ENCODE measurements around the gene FURIN.
"Not testable (repeated sequence)": the region's sequence is repeated elsewhere in the genome, so short reads cannot be mapped to it uniquely, and the experiment has no call there.

FURIN gene

GRCh38 chr15:90845201-90845949 is 23.0 kb upstream of the FURIN start:
- no peak for DNase-seq

DNA sequence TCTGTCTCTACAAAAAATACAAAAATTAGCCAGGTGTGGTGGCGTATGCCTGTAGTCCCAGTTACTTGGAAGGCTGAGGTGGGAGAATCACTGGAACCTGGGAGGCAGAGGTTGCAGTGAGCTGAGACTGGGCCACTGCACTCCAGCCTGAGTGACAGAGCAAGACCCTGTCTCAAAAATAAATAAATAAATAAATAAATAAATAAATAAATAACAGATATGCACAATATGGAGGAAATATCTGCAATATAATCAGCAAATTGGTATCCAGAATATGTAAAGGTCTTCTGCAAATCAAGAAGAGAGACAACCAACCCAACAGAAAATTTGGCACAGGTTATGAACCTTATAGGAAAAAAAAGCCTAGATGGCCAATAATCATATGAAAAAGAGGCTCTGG is 19.0 kb upstream of the FURIN start:
- DNase-seq, result not testable (repeated sequence)

DNA sequence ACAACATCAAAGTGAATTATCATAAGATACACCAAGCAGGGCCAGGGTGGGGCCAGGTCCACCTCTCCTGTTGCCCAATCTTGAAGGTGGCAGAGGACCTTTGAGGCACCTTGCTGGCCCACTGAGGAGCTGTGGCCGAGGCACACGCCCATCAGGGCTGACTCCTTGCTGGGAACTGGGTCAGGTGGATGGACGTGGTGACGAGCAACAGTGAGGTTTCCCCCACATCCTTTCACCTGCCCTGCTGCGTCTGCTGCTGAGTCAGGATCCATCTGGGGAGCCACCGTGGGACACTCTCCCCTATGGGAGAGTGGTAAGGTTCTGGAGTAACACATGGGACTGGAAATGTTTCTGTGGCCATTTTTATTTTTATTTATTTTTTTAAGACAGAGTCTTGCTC is 17.3 kb upstream of the FURIN start:
- no peak for DNase-seq

- no peak for DNase-seq
These were observed 16.4 kb upstream of the FURIN start for GRCh38 chr15:90851940-90852339.

DNA sequence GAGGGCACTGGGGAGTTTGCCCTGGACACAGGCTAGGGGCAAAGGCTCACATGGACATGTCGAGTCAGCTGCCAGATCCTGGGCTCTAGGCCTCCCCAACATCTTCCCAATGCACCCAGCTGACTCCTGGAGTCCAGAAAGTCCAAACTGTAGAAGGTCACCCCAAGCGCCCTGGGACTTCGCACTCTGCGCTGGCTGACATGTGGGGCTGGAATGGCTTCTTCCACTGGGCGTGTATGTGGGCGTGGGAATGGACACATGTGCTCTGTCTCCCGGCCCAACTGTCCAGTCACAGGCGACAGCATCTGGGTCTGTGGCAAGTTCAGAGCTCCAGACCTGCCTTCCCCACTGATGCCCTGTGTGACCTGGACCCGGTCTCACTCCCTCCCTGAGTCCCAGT is 13.2 kb upstream of the FURIN start:
- DNase-seq, result no peak

DNA sequence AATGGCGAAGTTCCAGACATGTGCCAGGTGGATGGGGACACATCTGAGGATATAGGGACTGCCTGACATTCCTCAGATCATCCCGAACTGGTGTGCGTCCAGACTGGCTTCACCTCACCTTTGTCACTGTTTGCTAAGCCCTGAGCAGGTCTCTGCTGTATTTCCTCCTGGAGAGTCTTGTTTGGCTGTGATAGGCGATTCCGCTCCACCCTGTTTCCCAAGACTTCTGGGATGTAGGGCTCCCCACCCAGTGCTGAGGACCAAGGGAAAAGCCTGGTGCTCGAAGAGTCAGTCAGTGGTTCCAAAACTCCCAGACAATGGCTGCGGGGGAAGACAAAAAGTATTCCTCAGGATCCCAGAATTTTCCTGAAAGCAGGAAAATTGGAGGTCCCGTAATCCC is 11.1 kb upstream of the FURIN start:
- no peak for DNase-seq

DNA sequence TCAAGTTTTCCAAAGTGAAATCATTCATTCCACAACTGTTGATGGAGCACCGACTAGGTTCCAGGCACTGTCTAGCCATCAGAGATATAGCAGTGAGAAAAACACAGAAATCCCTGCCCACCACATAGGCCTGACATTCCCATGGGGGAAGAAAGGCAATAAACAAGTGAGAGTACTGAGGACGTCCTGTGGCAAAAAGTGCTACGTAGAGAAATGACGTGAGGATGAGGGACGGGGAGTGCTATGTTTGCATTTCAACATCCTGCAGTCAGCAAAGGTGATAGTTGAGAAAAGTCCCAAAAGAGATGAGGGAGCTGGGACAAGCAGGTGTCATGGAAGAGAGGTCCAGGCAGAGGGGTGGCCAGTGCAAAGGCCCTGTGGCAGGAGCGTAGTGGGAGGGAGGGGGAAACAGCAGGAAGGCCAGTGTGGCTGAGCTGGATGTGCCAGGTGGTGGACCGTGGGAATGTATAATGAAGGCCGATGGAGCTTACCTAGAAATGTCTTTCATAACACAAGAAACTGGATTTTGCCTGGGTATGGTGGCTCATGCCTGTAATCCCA is 10.4 kb upstream of the FURIN start:
- DNase-seq, result no peak

DNA sequence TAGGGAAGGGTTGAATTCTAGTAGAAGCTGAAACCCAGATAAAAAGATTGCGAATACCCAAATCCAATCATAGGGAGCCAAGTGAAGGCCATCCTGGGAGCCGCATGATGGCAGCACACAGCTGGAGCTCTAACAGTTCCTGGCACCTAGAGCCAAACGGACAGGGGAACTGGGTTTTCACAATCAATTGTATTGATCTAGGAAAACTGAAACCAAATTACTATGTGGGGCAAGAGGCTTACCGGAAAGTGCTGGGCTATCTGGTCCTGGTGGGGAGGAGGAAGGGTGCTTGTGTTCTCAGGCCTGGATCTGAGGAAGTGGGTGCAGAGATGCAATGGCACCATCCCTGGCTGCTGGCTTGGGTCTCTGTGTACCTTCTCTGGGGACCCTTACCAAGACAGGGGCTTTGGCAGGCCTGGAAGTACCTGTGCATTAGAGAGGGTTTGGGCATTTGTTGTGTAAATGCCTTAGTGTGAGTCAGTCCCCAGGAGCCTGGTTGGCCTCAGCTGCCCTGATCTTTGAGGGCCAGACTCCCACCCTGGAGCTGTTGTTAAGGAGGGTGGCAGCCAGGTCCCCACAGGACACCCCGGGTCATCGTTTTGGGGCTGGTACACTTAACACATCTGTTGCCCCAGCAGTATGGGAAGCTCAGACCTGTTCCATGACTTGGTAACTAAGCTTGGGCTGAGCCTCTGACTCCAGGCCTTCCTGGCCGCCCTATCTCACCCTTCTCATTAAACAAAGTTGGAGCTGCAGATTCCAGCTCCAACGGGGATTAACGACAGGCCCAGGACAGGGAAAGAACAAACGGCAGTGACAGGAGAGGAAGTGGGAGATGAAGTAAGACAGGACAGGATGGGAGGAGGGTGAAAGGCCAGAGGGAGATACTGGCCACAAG is 8.9 kb upstream of the FURIN start:
- DNase-seq, result no peak

DNA sequence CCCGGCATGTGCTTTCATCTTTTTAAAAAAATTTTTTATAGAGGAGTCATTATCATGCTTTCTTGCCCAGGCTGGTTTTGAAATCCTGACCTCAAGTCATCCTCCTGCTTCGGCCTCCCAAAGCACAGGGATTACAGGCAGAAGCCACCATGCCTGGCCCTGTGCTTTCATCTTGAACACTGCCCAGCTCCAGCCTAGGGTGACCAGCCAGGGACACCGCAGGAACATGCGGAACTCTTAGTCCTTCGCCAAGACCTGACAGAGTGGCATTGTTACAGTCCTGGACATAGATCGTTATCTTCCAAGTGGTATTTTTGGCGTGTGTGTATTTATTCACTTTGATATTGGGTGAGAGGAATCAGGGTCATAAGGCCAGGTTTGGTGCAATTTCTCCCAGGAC is 7.9 kb upstream of the FURIN start:
- DNase-seq, result no peak

DNA sequence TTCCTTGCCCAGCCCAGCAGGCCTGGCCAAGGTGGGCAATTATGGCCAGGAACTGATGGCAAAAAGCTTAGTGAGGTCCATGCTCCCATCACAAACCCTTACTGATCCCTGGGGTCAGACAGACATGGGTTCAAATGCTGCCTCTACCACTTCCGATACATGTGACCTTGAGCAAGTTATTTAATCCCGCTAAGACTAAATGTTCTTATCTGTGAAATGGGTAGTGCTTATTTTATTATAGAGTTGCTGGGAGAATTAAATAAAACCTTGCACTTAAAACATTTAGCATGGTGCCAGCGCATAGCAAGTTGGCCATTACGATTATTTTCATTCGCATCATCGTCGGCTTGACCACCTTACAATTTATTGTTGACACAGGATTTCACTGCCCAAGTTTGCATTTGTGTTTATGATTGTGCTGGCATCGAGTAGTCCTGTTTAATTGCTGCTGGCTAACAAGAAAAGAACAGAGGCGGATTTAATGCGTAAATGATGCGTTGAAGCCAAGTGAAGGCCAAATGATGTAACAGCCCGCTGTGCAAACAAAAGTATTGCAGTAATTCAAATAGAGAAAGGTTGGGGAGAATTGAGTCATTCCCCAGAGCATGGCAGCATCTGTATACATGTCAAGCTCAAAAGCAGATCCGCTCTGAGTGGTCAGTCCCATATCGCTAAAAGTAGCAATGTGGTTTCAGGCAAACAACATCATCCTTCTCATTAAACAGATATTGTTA is 7.3 kb upstream of the FURIN start:
- DNase-seq, result no peak

DNA sequence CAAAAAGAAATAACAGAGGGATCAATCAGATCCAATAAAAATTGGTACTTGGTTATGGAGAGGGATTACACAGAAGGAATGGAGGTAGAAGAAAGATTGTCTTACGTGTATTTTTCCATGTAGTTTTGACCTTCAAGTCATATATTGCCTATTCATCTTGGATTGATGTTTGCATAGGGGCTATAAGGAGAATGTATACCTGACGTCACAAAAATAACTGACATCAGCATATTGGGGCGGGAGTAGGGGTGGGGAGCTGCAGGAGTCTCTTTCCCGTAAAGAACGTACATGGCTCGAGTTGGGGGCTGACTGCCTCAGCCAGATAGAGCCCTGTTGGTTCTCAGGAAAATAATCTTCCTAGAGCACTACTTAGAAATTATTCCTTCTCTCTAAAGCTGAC is 5.9 kb upstream of the FURIN start:
- no peak for DNase-seq

DNA sequence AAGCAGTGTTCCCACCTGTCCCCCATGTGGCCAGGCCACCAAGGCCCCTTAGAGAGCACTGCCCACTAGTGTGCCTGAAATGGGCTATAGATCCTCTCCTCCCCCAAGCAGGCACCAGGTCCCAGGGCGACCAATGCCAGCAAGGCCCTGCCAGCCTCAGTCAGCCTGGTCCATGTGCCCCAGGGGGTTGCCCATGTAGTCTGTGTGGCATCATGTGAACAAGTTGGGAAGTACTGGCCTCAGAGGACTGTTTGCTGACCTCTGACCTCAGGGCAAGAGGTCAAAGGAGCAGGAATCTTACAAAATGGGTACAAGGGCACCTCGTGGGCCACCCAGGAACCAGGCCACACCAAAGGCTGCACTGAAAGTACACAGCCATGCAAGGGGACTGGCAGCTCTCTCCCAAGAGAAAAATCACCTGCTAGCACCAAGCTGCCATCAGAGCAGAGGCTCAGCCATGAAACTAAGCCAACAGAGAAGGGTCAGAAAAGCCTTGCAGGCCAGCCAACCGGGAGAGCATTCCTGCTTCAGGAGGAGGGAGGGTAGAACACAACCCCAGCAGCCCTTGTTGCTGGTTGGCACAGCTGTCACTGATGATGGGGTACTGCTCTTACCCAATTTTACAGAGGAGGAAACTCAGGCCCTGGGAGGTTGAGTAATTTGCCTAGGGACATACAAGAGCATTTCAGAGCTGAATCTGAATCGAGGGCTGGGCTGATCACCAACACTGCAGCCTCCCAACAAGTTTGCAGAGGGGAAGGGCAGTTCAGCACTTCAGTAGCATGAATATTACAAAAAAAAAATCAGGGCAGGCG is 5.2 kb upstream of the FURIN start:
- no peak for DNase-seq

DNA sequence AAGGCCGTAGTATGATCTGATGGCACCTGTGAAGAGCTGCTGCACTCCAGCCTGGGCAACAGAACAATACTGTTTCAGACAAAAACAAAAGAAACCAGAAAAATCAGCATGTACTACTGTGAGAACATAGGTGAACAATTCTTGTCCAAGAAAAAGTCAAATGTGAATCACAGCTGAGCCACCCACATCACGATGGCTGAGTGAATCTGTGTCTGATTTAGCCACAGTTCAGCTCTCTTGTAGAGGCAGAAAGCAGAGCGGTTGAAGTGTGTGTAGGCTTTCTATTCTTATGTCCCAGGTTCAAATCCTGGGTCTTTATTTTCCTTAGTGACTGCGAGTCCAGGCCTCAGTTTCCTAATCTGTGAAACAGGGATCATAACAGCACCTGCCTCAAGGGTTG is 4.4 kb upstream of the FURIN start:
- DNase-seq, result no peak

DNA sequence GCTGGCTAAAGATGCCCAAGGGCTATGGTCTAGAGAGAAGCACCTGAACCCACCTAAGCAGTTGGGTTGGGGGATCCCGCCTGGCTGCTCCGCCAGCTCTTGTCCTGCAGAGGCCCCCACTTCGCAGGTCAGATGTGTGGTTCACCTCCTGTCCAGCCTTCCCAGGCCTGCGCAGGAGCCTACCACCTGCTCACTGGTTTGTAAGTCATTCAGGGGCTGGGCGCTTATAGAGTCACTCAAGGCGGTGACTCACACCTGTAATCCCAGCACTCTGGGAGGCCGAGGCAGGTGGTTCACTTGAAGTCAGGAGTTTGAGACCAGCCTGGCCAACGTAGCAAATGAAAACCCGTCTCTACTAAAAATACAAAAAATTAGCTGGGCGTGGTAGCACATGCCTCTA is 3.9 kb upstream of the FURIN start:
- DNase-seq, result no peak

DNA sequence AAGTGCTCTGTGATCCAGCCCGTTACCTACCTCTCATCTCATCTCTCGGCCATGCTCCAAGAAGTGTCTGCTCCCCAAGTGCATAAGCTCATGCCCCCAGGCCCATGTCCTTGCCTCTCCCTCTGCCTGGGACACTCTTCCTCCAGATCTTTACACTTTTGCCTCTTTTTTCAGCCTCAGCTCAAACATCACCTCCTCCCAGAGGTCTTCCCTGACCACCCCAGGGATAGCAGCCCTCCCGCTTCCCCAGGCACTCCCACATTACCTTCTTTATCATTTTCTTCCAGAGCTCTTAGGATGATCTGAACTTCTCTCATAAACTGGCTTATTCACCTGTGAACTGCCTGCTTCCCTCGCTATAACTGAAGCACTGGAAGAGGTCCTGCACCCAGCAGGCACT is 2.7 kb upstream of the FURIN start:
- no peak for DNase-seq

DNA sequence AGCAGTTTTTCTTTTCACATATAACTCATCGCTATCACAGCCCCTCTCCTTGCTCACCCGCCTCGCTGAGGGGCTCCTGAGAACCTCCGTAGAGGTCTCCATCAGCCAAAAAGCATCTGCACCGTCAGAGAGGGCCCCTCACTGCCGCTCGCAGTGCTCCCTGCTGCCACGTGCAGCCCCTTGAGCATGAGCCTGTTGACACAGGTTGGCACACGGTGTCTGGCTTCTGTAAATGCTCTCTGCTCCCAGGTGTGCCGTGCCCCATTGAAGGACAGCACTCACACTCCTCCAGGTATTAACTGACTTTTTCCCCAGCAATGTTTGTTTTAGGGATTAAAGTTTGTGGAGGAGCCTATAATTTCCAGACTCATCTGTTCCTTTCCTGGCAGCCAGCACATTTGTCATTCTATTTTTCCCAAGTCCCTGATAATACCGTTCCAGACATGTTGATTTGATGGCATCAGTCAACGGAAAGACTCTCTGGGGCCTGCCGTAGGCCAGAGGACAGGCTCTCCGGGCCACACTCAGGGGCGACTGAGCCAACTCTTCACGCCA is 2.1 kb upstream of the FURIN start:
- DNase-seq, result no peak

DNA sequence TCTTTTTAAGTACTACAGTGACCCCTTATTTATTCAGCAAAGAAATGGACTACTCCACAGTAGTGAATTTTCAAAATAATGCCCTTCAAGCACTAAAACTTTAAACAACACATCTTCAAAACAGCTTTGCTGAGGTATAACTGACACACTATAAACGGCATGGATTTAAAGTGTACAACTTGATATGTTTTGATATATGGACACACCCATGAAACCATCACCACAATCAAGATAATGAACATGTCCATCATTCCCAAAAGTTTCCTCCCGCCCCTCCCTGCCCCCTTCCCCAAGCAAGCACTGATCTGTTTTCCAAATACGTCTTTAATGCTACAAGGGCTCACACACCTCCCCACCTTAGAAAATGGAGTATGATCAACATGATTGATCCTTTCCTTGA is 1.6 kb upstream of the FURIN start:
- DNase-seq, result no peak

GRCh38 chr15:90869140-90869541 is 753 bp downstream of the FURIN start:
- DNase-seq, result no peak

GRCh38 chr15:90869601-90870353 is 1.4 kb downstream of the FURIN start:
- DNase-seq, result peak in 1 of 2 experiments; percentile 41

- no peak for DNase-seq
These were observed 2.2 kb downstream of the FURIN start for GRCh38 chr15:90870354-90871138.
